GM19351 (cell line): Measurements from ENCODE around the gene PSMF1.
A peak's percentile ranks its signal among the peaks of the same experiment; 100 is the strongest.
"Not testable (repeated sequence)": the region's sequence is repeated elsewhere in the genome, so short reads cannot be mapped to it uniquely, and the experiment has no call there.

Experiments
- ATAC-seq: cut with Tn5 transposase; IDR thresholded peaks from one replicate; pipeline ENCODE4 v1.9.1; 2021; ENCODE audit warnings: mild to moderate bottlenecking, moderate library complexity; ENCODE audit not compliant: unreplicated experiment

PSMF1 gene

DNA sequence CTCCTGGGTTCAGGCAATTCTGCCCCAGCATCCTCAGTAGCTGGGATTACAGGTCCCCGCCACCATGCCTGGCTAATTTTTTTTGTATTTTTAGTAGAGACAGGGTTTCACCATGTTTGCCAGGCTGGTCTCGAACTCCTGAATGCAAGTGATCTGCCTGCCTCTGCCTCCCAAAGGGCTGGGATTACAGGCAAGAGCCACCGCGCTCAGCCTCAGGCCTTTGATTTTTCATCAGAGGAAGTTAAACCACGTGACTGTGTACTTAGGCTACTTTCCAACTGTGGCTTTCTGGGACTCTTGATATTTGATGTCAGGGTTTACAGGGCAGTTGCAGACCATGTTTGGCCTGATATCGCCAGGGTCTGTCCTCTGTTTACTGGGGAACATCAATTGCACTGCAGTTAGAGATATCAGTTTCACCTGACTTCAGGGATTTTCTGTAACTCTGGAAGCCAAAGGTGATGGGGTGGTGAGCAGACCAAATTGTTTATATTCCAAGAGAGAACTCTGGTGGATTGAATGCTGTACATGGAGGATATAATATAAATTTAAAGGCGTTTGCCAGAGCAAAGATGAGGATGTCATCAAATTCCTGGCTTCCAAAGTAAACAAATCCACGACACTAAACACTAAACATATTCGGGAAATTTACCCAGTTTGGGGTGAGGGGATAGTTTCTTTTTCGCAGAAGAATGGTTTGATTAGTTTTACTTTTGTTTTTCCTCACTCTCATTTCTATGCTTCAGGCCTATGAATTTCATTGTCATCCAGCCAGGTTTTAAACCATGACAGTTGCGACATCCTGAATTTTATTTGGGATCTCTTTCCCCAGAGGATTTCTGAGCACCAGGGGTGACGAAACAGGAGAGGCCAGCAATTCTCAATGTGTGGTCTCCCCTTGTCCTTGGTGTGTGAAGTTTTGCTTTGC is 4.2 kb downstream of the PSMF1 start:
- ATAC-seq: no peak

DNA sequence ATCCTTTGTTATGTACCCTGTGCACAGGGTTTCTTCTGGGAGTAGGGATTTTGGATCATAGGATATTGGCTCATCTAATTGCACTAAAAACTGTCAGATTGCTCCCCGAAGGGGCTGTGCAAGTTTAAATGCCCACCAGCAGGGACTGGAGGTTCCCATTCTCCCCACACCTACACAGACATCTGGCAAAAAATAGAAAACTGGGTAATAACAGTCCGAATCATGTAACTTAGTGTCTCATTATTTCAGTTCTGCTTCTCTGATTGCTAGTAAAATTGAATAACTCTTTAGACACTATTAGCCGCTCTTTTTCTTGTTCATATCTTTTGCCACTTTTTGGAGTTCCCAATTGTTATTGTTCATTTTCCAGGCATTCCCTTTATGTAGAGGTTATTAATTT is 5.3 kb downstream of the PSMF1 start:
- ATAC-seq: no peak

- ATAC-seq: no peak
Measured at GRCh38 chr20:1124421-1124820, 6.0 kb downstream of the PSMF1 start.

DNA sequence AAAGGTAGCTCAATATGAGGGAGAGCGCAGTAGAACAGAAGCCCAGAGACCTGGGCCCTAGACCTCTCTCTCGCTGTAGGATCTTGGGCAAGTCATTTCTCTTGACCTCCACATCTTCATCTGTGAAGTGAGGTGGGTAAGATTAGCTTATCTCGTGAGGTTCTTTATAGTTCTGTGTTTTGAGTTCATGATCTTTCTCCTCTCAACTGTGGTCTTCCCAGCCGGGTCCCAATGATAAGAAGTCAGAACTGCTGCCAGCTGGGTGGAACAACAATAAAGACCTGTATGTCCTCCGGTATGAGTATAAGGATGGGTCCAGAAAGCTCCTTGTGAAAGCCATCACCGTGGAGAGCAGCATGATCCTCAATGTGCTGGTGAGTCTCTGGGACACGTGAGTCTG is 6.9 kb downstream of the PSMF1 start:
- ATAC-seq: no peak

DNA sequence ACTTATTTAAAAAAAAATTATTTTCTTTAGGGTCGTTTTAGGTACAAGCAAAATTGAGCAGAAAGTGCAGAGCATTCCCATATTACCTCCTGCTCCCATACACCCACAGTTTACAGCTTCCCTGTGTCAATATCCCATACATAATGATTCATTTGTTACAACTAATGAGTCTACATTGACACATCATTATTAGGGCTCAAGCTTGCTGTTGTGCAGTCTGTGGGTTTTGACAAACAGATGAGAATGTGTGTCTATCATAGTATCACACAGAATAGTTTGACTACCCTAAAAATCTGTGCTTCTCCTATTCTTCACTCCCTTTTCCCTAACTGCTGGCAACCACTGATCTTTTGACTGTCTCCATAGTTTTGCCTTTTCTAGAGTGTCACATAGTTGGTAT is 9.4 kb downstream of the PSMF1 start:
- ATAC-seq: no peak

- ATAC-seq: no peak
Measured at GRCh38 chr20:1130058-1130694, 11.8 kb downstream of the PSMF1 start.

- ATAC-seq: peak; percentile 50
Measured at GRCh38 chr20:1130847-1131246, 12.4 kb downstream of the PSMF1 start.

DNA sequence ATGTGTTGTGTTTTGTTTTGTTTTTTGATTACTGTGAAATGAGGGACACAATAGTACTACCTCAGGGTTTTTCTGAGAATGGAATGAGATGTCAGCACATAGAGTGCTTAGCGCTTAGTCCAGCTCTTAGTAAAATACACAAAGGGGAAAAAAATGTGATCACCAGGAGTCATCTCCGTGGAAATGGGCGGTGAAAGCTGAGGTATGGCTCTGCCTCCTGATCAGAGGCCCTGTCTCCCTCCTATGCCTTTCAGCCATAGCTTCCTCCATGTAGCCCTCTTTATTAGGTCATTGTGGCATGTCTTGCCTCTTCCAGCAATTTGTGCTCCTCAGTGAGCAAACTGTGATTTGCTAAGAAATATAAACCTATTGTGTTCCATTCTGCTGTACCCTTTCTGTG is 13.0 kb downstream of the PSMF1 start:
- no peak for ATAC-seq

DNA sequence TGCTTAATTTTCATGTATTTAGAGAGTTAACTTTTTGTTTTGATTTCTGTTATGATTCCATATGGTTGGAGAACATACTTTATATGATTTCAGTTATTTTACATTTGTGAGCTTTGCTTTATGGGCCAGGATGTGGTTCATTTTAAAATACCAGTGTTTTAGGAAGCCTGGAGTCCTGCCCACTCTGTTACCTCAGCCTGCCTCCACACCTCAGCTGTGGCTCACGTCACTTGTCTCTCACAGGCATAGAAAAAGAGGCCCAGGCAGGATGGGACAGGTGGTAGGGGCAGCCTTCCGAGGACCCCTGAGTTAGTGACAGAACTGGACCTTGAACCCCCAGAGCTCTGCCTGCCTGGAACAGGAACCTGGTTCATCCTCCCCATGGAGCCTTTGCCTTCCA is 16.0 kb downstream of the PSMF1 start:
- ATAC-seq: no peak

GRCh38 chr20:1134836-1135235 is 16.4 kb downstream of the PSMF1 start:
- no peak for ATAC-seq

DNA sequence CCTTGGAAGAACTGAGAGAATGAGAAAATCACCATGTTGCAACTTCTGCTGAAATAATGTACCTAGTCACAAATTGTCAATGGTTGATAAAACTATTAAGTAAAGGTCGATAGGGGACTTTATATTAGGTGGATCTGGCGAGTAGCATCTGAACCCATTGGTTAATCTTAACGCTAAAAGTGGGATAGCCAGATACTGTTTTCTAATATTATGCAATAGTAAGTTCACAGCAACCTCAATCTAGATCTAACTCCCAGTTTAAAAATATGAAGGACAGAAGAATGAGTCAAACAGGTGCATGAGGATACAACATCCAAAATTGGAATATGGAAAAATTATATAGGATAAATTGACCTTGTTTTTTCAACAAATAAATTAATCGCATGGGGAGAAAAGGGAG is 18.8 kb downstream of the PSMF1 start:
- ATAC-seq: no peak

DNA sequence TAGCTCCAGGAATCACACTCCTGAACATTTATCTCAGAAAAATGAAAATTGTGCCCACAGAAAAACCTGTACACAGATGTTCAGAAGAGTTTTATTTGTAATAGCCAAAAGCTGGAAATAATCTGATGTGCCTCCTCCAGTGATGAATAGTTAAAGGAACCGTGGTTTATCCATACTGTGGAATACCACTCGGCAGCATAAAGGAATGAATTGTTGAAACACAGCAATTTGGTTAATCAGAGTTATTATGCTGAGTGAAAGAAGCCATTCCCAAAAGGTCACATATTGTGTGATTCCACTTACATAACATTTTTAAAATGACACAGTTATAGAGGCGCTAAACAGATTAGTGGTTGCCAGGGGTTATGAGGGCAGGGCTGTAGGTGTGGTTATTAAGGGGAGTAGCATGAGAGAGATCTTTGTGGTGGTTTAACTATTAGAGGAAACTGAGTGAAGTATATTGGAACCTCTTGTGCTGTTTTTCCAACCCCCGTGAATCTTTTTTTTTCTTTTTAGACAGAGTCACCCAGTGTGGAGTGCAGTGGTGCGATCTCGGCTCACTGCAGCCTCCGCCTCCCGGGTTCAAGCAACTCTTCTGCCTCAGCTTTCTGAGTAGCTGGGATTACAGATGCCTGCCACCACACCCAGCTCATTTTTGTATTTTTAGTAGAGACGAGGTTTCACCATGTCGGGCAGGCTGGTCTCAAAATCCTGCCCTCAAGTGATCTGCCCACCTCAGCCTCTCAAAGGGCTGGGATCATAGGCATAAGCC is 26.2 kb downstream of the PSMF1 start:
- no peak for ATAC-seq

- ATAC-seq: no peak
Measured at GRCh38 chr20:1146957-1147356, 28.6 kb downstream of the PSMF1 start.

- not testable (repeated sequence) for ATAC-seq
Measured at GRCh38 chr20:1149812-1150211, 31.4 kb downstream of the PSMF1 start.

- no peak for ATAC-seq
Measured at GRCh38 chr20:1150218-1150617, 31.8 kb downstream of the PSMF1 start.

DNA sequence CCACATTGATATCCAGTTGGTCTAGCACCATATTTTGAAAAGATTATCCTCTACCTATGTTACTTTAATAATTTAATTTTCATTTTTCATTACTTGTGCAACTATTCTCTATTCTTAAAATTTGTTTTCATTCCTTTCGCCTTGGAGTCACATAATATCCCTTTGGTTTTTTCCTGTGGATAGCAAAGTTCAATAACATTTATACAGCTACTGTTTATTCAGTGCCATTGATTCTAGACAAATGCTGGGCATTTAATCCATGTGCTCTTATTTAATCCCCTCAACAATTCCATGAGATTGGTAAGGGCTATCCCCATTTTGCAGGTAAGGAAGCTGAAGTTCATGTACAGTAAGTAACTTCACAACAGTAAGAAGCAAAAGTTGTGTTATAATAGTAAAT is 32.6 kb downstream of the PSMF1 start:
- ATAC-seq: no peak

GRCh38 chr20:1154226-1154625 is 35.8 kb downstream of the PSMF1 start:
- no peak for ATAC-seq

- no peak for ATAC-seq
Measured at GRCh38 chr20:1154691-1155090, 36.3 kb downstream of the PSMF1 start.

DNA sequence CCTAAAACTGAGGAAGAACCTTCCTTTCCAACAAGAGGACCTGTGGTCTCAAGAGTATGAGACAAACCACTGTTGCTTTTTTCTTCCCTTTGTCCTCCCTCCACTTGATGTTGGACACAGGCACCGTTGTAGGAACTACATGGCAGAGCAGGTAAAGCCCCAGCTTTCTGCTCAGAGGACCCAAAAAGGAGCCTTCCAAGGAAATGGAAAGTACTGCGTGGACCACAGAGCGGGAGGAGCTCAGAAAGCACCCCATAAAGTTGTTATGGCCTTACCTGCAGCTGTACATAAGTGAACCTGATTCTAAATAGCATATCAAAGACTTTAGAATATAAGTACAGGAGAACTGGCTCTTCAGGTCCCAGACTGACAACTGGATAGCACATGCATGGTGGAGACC is 36.9 kb downstream of the PSMF1 start:
- no peak for ATAC-seq

DNA sequence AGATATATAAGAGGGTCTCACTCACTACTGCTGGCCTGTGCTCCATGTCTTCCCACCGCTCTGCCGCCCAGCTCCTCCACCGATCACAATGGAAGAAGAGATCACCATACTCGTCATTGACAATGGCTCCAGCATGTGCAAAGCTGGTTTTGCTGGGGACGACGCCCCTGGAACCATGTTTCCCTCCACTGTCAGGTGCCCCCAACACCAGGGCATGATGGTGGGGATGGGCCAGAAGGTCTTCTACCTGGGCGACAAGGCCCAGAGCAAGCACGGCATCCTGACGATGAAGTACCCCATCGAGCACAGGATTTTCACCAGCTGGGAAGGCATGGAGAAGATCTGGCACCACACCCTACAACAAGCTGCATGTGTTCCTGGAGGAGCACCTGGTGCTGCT is 42.1 kb downstream of the PSMF1 start:
- no peak for ATAC-seq

DNA sequence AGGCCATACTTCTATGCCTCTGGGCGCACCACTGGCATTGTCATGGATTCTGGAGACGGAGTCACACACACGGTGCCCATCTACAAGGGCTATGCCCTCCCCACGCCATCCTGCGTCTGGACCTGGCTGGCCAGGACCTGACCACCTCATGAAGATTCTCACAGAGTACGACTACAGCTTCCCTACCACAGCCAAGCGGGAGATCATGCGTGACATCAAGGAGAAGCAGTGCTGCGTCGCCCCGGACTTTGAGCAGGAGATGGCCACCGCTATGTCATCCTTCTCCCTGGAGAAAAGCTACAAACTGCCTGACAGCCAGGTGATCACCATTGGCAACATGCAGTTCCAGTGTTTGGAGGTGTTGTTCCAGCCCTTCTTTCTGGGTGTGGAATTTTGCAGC is 42.6 kb downstream of the PSMF1 start:
- no peak for ATAC-seq

DNA sequence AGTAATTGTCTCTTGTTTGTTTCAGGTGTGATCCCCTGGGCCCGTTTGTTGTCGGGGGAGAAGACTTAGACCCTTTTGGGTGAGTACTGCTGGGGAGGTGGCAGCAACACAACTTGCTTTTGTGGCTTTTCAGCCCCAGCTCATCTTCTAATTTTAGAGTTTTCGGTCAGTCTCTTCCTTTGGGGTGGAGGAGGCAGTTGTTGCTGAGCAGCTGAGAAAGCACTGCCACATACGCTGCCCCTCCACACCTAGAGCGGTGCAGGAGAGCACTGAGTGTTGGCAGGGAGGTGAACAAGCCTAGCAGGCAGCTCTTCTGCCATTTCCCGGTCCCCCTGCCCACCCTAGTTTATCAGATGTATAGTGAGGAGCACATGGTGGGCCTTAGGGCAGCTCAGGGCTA is 44.7 kb downstream of the PSMF1 start:
- ATAC-seq: peak; percentile 74
